Uterus (tissue), 4 donors: Measurements from ENCODE around the gene NEDD4L. TPM values are rescaled to one million over a fixed set of nuclear protein-coding genes. Genes with fewer than 3 reads are reported as not detected.

Source experiments
- DNase-seq, 2 donors: peaks; one replicate each; pipeline ENCODE4 v3.0.0-alpha.2; 2019 to 2020
- H3K27ac ChIP-seq, 2 donors: fragments of 200-600 bp; sonication (generic); 1 replicate in 1 of 2; 2 replicates in 1 of 2; pipeline ENCODE4 v1.5.1; 2016 to 2018
- H3K27me3 ChIP-seq, 2 donors: fragments of 200-600 bp; sonication (generic); one replicate each; pipeline ENCODE4 v1.5.1; 2018 to 2019; ENCODE audit warnings: control low read depth in 1 of 2
- H3K36me3 ChIP-seq, 2 donors: fragments of 200-600 bp; sonication (generic); one replicate each; pipeline ENCODE4 v1.5.1; 2019; ENCODE audit warnings: control low read depth in 1 of 2
- H3K4me1 ChIP-seq, 2 donors: fragments of 200-600 bp; sonication (generic); one replicate each; pipeline ENCODE4 v1.5.1; 2018 to 2019; ENCODE audit warnings: control low read depth in 1 of 2
- H3K4me3 ChIP-seq, 2 donors: fragments of 200-600 bp; sonication (generic); 1 replicate in 1 of 2; 2 replicates in 1 of 2; pipeline ENCODE4 v1.5.1; 2018 to 2019; ENCODE audit warnings: mild to moderate bottlenecking in 1 of 2
- H3K9me3 ChIP-seq, 2 donors: fragments of 200-600 bp; sonication (generic); one replicate each; pipeline ENCODE4 v1.5.1; 2019; ENCODE audit warnings: control low read depth in 1 of 2
- POLR2A ChIP-seq, 2 donors: fragments of 450-650 bp; IDR thresholded peaks; one replicate each; pipeline ENCODE4 v1.6.1; 2016; ENCODE audit warnings: antibody characterized with exemption in 2 of 2, mild to moderate bottlenecking in 1 of 2, moderate library complexity in 1 of 2
- intact Hi-C: fragments of 100-400 bp; cut with DNase I; formaldehyde crosslinking; loops from one replicate; pipeline ENCODE4 v1.15.1; 2023; ENCODE audit warnings: low total_unique reads
- total RNA-seq, 4 donors: library from RNA; depleted of rRNA in 3 of 4; stranded (reverse); fragments of >200 nt in 3 of 4; gene quantifications; one replicate each; pipeline versions ENCODE4 v1.1.0 to v1.2.4, GENCODE V29; 2014 to 2023
- TF ChIP-seq, protein P1 (sequence below), 4 experiments: fragments of 200-600 bp in 2 of 4; fragments of 450-650 bp in 2 of 4; sonication (generic) in 2 of 4; IDR thresholded peaks; one replicate each; pipeline ENCODE4 v1.5.1; 2016 to 2019; ENCODE audit warnings: antibody characterized with exemption in 4 of 4, mild to moderate bottlenecking in 2 of 4, moderate library complexity in 1 of 4
- donor health status: DM: yes; HTN: yes; CAD: no.

Gene NEDD4L
- total RNA-seq, 4 donors from 2014 or later = 6.2 to 45.9 (median 32.3) TPM

DNA sequence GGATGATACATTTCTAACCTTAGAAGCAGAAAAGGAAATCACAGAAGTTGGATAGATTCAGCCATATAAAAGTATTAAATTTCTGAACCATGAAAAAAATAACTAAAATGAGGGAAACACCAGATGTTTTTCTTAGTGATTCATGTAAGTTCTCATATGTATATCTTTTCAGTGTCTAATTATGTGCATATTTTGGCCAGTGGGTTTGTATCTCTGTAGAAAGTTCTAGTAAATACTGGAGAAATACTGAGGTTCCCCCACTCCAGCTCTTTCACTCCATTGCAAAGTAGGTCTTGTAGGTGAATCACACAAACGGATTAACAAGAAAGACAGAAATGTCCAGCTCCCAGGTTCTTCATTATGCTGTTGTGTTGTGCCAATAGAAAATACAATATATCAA lies 222.3 kb downstream of the NEDD4L start:
- Histone ChIP-seq H3K4me1 (no peaks in the 10 kb centered on the region), H3K36me3 (no peaks in the 10 kb centered on the region), H3K27me3 (no peaks in the 10 kb centered on the region), H3K9me3 (no peaks in the 10 kb centered on the region), H3K27ac (no peak overlapping the region), H3K4me3 (no peak overlapping the region)
- no peak for DNase-seq
- intact Hi-C loops = no loop called here
- TF ChIP-seq, protein P1, sequence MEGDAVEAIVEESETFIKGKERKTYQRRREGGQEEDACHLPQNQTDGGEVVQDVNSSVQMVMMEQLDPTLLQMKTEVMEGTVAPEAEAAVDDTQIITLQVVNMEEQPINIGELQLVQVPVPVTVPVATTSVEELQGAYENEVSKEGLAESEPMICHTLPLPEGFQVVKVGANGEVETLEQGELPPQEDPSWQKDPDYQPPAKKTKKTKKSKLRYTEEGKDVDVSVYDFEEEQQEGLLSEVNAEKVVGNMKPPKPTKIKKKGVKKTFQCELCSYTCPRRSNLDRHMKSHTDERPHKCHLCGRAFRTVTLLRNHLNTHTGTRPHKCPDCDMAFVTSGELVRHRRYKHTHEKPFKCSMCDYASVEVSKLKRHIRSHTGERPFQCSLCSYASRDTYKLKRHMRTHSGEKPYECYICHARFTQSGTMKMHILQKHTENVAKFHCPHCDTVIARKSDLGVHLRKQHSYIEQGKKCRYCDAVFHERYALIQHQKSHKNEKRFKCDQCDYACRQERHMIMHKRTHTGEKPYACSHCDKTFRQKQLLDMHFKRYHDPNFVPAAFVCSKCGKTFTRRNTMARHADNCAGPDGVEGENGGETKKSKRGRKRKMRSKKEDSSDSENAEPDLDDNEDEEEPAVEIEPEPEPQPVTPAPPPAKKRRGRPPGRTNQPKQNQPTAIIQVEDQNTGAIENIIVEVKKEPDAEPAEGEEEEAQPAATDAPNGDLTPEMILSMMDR (IDR thresholded peaks at IDR 0.05) = no peak
- TF ChIP-seq POLR2A (IDR thresholded peaks at IDR 0.05) = no peak

DNA sequence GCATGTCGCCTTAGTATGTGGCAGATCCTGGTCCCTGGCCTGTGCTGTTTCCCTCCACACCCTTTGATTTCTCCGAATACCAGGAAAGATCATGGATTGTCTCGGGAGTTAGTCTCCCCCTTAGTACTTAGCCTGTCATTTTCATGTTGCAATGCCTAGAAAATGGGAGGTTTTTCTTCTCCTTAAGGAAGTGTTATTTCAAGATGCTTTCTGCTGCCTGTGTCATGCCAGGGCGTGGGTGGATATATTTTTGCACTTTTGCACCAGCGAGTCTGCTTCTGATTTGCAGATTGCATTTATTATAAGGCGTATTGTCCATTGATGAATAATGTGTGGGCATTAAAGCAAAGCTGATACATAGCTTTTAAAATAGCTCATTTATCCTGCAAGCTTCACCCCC lies 223.5 kb downstream of the NEDD4L start:
- H3K4me1 ChIP-seq = no peaks in the 10 kb centered on the region
- TF ChIP-seq, protein P1 (IDR thresholded peaks at IDR 0.05) = no peak
- no peak for TF ChIP-seq POLR2A (IDR thresholded peaks at IDR 0.05)
- intact Hi-C loops = no loop called here
- no peaks in the 10 kb centered on the region for H3K27me3 ChIP-seq
- H3K36me3 ChIP-seq = no peaks in the 10 kb centered on the region
- H3K4me3 ChIP-seq = no peak overlapping the region
- no peaks in the 10 kb centered on the region for H3K9me3 ChIP-seq
- H3K27ac ChIP-seq = no peak overlapping the region
- no peak for DNase-seq

DNA sequence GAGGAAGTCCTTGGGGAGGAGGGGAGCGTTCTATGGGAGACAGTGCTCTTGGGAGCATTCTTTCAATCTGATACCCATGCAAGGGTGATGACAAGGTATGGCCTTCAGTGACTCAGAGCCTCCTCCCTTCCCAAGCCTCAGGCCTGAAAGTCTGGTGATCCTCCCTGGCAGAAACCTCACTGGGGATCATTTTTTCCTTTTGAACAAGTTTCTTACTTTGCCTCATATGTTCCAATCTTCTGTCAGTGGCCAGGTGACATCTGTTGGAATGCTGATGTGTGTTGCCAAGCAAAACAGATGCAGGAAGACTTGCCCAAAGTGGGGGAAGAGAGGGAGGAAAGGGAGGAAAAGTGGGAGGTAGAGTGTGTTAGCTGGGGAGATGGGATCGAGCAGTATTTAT lies 224.8 kb downstream of the NEDD4L start:
- intact Hi-C loops = no loop called here
- H3K27me3 ChIP-seq = no peaks in the 10 kb centered on the region
- TF ChIP-seq POLR2A (IDR thresholded peaks at IDR 0.05) = no peak
- TF ChIP-seq, protein P1 (IDR thresholded peaks at IDR 0.05) = no peak
- H3K36me3 ChIP-seq = no peaks in the 10 kb centered on the region
- no peaks in the 10 kb centered on the region for H3K4me1 ChIP-seq
- no peak overlapping the region for H3K4me3 ChIP-seq
- DNase-seq = no peak
- no peak overlapping the region for H3K27ac ChIP-seq
- H3K9me3 ChIP-seq = no peaks in the 10 kb centered on the region

DNA sequence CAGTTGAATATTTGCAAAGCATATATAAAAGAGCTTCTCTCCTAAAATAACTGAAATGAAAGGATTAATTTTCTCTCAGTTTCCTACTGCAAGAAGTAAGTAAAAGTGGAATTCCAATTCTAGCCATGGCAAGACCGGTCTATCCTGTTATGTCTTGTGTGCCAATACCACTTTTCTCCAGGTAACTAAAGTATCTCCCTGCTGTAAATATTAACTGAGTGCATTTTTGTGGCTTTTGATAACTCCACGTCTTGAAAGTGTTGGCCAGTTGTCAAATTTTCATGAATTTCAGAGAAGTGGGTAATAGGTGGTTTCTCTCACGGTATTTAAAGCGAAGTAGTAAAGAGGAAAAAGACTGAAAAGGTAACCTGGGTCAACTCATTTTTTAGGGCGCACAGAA lies 225.9 kb downstream of the NEDD4L start:
- Histone ChIP-seq H3K36me3 (no peaks in the 10 kb centered on the region), H3K27ac (no peak overlapping the region), H3K4me1 (no peaks in the 10 kb centered on the region), H3K9me3 (no peaks in the 10 kb centered on the region), H3K27me3 (no peaks in the 10 kb centered on the region), H3K4me3 (no peak overlapping the region)
- intact Hi-C loops = loop anchor here (10.0 kb wide), 1 partner anchor 1275 kb away; no protein-coding TSS in a partner anchor
- no peak for DNase-seq
- TF ChIP-seq POLR2A (IDR thresholded peaks at IDR 0.05) = no peak
- TF ChIP-seq, protein P1 (IDR thresholded peaks at IDR 0.05) = no peak

DNA sequence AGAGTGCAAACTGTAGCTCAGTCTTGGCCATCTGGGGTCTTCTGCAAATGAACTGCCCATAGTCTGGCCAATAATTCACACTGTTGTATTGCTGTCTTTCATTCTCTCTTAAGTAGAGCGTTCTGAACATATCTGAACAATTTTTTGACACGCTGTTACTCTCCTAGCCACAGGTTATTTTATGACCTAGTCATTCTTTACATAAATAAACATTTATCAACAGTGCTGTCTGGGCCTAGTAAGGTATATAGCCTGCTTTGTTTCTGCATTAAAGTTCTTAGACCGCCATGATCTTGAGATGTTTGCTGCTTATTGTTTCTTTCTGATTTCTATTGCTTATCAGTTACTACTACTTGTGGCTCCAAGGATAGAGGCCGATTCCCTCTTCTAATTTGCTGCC lies 226.4 kb downstream of the NEDD4L start:
- Histone ChIP-seq H3K36me3 (no peaks in the 10 kb centered on the region), H3K4me1 (no peaks in the 10 kb centered on the region), H3K4me3 (no peak overlapping the region), H3K27me3 (no peaks in the 10 kb centered on the region), H3K27ac (no peak overlapping the region), H3K9me3 (no peaks in the 10 kb centered on the region)
- TF ChIP-seq POLR2A (IDR thresholded peaks at IDR 0.05) = no peak
- TF ChIP-seq, protein P1 (IDR thresholded peaks at IDR 0.05) = no peak
- intact Hi-C loops = loop anchor here (10.0 kb wide), 1 partner anchor 1276 kb away; no protein-coding TSS in a partner anchor
- DNase-seq = no peak
